AG09309 (cell line): ENCODE data around the gene HOXA13.

Experiments used
- DNase-seq: peaks from one replicate; pipeline ENCODE4 v3.0.0-alpha.2; 2010; ENCODE audit warnings: low read depth
- H3K4me3 ChIP-seq: 2 replicates; pipeline ENCODE4 v1.5.1; 2011; ENCODE audit warnings: mild to moderate bottlenecking, low read depth, low read length, moderate library complexity; ENCODE audit not compliant: control insufficient read depth
- CTCF ChIP-seq: IDR thresholded peaks from 2 replicates; pipeline ENCODE4 v1.5.1; 2011; ENCODE audit warnings: mild to moderate bottlenecking, low read depth, low read length, inconsistent platforms; ENCODE audit not compliant: insufficient read depth, control insufficient read depth; ENCODE audit errors: missing control alignments

Gene HOXA13

GRCh38 chr7:27155816-27156507 is 43.9 kb downstream of the HOXA13 start:
- peak overlapping the region; percentile 73 for H3K4me3 ChIP-seq
- DNase-seq: no peak
- TF ChIP-seq CTCF: no peak

- DNase-seq: no peak
- peak overlapping the region; percentile 73 for H3K4me3 ChIP-seq
- no peak for TF ChIP-seq CTCF
These were observed 44.7 kb downstream of the HOXA13 start for GRCh38 chr7:27154901-27155815.

- H3K4me3 ChIP-seq: no peak overlapping the region
- TF ChIP-seq CTCF: no peak
- no peak for DNase-seq
These were observed 45.5 kb downstream of the HOXA13 start for GRCh38 chr7:27154369-27154768.

GRCh38 chr7:27153526-27153925 is 46.4 kb downstream of the HOXA13 start:
- DNase-seq: no peak
- no peak for TF ChIP-seq CTCF
- no peak overlapping the region for H3K4me3 ChIP-seq

- no peak for DNase-seq
- no peak overlapping the region for H3K4me3 ChIP-seq
- TF ChIP-seq CTCF: no peak
These were observed 47.0 kb downstream of the HOXA13 start for GRCh38 chr7:27152816-27153442.

GRCh38 chr7:27151931-27152815 is 47.7 kb downstream of the HOXA13 start, which contains the start of gene HOXA3:
Gene HOXA3, minus strand, starts transcription at chr7:27152583. Its CDS starts 41,943 bp downstream, at chr7:27110640.
- H3K4me3 ChIP-seq: peak within 1 kb of the TSS; percentile 65
- TF ChIP-seq CTCF: no peak
- no peak for DNase-seq
